Transverse colon (tissue), 4 donors: ENCODE data around the gene TNFRSF19. TPM values are rescaled to one million over a fixed set of nuclear protein-coding genes. Genes with fewer than 3 reads are reported as not detected.

Source experiments
- DNase-seq: peaks from one replicate; pipeline ENCODE4 v3.0.0-alpha.2; 2019
- H3K27ac ChIP-seq, 4 donors: fragments of 200-600 bp; sonication (generic); 2 replicates each; pipeline ENCODE4 v1.5.1; 2016 to 2018; ENCODE audit warnings: inconsistent platforms in 4 of 4
- H3K27me3 ChIP-seq: fragments of 200-600 bp; sonication (generic); 2 replicates; pipeline ENCODE4 v1.5.1; 2017; ENCODE audit warnings: inconsistent platforms
- H3K36me3 ChIP-seq, 4 donors: fragments of 200-600 bp; sonication (generic); 2 replicates each; pipeline ENCODE4 v1.5.1; 2017 to 2019; ENCODE audit warnings: inconsistent platforms in 4 of 4
- H3K4me1 ChIP-seq, 4 donors: fragments of 200-600 bp; sonication (generic); 2 replicates each; pipeline ENCODE4 v1.5.1; 2017 to 2020; ENCODE audit warnings: inconsistent platforms in 4 of 4
- H3K4me3 ChIP-seq, 4 donors: fragments of 200-600 bp; sonication (generic); 1 replicate in 1 of 4; 2 replicates in 3 of 4; pipeline versions ENCODE4 v1.5.1 to v1.6.1; 2017 to 2019; ENCODE audit warnings: inconsistent platforms in 4 of 4
- H3K9me3 ChIP-seq, 2 donors: fragments of 200-600 bp; sonication (generic); 2 replicates each; pipeline ENCODE4 v1.5.1; 2017 to 2019; ENCODE audit warnings: inconsistent platforms in 2 of 2
- CTCF ChIP-seq, 5 experiments: fragments of 200-600 bp in 3 of 5; fragments of 450-650 bp in 2 of 5; sonication (generic) in 3 of 5; IDR thresholded peaks; 1 replicate in 2 of 5; 2 replicates in 3 of 5; pipeline ENCODE4 v1.5.1; 2016 to 2017; ENCODE audit warnings: antibody characterized with exemption in 5 of 5, inconsistent platforms in 3 of 5, mild to moderate bottlenecking in 2 of 5, moderate library complexity in 1 of 5
- EP300 ChIP-seq: sonication (generic); formaldehyde crosslinking; IDR thresholded peaks from one replicate; pipeline ENCODE4 v1.6.1; 2017; ENCODE audit warnings: antibody characterized with exemption, low read depth
- POLR2A ChIP-seq: fragments of 450-650 bp; IDR thresholded peaks from one replicate; pipeline ENCODE4 v1.6.1; 2016; ENCODE audit warnings: antibody characterized with exemption, mild to moderate bottlenecking, moderate library complexity
- POLR2AphosphoS5 ChIP-seq, 3 donors: sonication (generic); formaldehyde crosslinking; IDR thresholded peaks; one replicate each; pipeline ENCODE4 v1.6.1; 2016; ENCODE audit warnings: antibody characterized with exemption in 3 of 3
- WGBS, 2 donors: methylation state at CpG; one replicate each; pipeline ENCODE4 v1.1.5; 2018; ENCODE audit warnings: low coverage in 1 of 2; 5-methylcytosine and 5-hydroxymethylcytosine counted together
- in situ Hi-C, 4 donors: fragments of 200-750 bp; cut with MboI; loops; one replicate each; pipeline versions ENCODE4 v1.15.0 to v1.15.1; 2017; ENCODE audit warnings: low sequenced_read_pairs in 3 of 4, low pct_ligation_motif_present in 1 of 4, low pct_unique_long_range_greater_than_20kb in 1 of 4
- intact Hi-C: fragments of 100-400 bp; cut with DNase I; formaldehyde crosslinking; loops from one replicate; pipeline ENCODE4 v1.15.1; 2023; ENCODE audit warnings: low total_unique reads
- total RNA-seq, 4 donors: library from RNA; depleted of rRNA; stranded (reverse); fragments of >200 nt; gene quantifications; one replicate each; pipeline ENCODE4 v1.1.0, GENCODE V29; 2016

TNFRSF19 gene
- total RNA-seq, 4 donors from 2014 or later: 0.80 to 1.3 (median 0.96) TPM; not detected in 1

DNA sequence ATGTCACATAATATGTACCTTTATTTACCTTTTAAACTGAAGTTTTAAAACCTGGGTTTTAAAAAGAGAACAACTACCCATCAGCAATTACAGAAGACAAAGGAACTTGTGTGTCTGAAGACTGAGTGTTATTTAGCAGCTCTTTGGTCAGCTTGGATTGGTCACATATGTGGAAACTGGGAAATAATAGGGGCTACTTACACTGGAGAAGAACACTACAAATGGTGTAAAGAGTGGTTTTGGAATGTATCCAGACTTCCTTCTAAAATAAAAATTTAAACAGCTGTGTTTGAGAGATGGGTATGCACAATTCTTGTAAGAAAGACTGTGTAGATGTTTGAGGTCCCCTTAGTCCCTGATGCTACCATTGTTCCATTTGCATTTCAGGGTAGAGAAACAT is 13.3 kb downstream of the TNFRSF19 start:
- in situ Hi-C loops (no loop called here), intact Hi-C loops (no loop called here)
- Histone ChIP-seq H3K36me3 (no peaks in the 10 kb centered on the region), H3K9me3 (no peaks in the 10 kb centered on the region), H3K4me3 (no peak overlapping the region), H3K27ac (no peak overlapping the region), H3K27me3 (peaks cover 27% of the 10 kb centered on the region), H3K4me1 (peaks cover 0 to 9% (median 4%) of the 10 kb centered on the region in 4 donors)
- no peak for TF ChIP-seq POLR2A
- no peak for TF ChIP-seq CTCF (IDR thresholded peaks at IDR 0.05)
- TF ChIP-seq POLR2AphosphoS5 (IDR thresholded peaks at IDR 0.05): no peak
- no peak for TF ChIP-seq EP300
- no peak for DNase-seq

- Histone ChIP-seq H3K9me3 (no peaks in the 10 kb centered on the region), H3K27me3 (peaks cover 25% of the 10 kb centered on the region), H3K4me3 (no peak overlapping the region), H3K36me3 (no peaks in the 10 kb centered on the region), H3K27ac (no peak overlapping the region), H3K4me1 (peaks cover 0 to 7% (median 2%) of the 10 kb centered on the region in 4 donors)
- TF ChIP-seq EP300: no peak
- no peak for TF ChIP-seq POLR2A
- no peak for TF ChIP-seq CTCF (IDR thresholded peaks at IDR 0.05)
- TF ChIP-seq POLR2AphosphoS5 (IDR thresholded peaks at IDR 0.05): no peak
- DNase-seq: no peak
- in situ Hi-C loops: no loop called here
- intact Hi-C loops: no loop called here
- WGBS, 2 donors: 43 to 50% methylated on average over 2 of the region's 2 CpGs
Measured at GRCh38 chr13:23584275-23584674, 14.1 kb downstream of the TNFRSF19 start.

GRCh38 chr13:23586336-23586735 is 16.1 kb downstream of the TNFRSF19 start:
- no peak for DNase-seq
- no peak for TF ChIP-seq POLR2AphosphoS5 (IDR thresholded peaks at IDR 0.05)
- TF ChIP-seq POLR2A: no peak
- no peak for TF ChIP-seq CTCF (IDR thresholded peaks at IDR 0.05)
- TF ChIP-seq EP300: no peak
- WGBS, 2 donors: 83 to 95% methylated on average over 1 to 6 of the region's 6 CpGs
- no peaks in the 10 kb centered on the region for H3K36me3 ChIP-seq
- no peaks in the 10 kb centered on the region for H3K9me3 ChIP-seq
- intact Hi-C loops: no loop called here
- H3K27ac ChIP-seq: no peak overlapping the region
- in situ Hi-C loops: no loop called here
- no peak overlapping the region for H3K4me3 ChIP-seq
- no peaks in the 10 kb centered on the region for H3K4me1 ChIP-seq
- H3K27me3 ChIP-seq: peaks cover 5% of the 10 kb centered on the region

DNA sequence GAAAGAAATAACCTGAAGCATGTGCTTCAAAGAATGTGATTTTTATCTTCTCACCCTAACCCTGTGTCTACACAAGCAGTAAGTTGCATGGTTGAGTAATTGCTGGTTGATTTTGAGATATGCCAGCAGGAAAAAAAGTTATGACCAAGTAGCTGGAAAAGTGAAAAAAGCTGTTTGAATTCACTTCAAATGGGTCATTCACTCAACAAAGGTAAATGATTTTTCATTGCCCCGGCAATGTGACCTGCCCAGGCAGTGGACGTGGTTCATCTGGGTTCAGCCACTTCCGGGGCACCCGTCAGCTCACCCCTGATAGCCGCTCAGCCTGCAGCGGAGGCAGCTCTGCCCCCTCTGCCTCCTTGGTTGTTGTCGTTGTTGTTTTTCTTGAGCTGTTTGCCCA is 18.5 kb downstream of the TNFRSF19 start:
- 74 to 80% methylated on average over 1 to 7 of the region's 7 CpGs for WGBS, 2 donors
- in situ Hi-C loops: no loop called here

DNA sequence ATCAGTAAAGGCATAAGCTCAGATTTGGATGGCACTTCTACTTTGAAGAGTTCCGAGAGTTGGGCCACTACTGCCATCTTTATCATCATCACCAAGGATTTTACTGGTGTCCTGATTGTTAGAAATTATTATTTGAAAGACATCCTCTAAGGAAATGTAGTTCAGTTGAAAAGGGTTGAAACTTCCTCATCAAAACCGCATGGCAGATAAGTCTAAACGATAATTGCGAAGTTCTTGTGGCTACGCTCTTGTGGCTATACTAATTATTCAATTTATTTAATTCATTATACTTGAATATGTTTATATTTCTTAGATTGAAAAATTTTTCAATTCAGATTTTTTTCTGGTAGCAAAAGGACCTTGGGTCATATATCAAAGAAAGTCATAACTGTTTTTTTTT is 22.4 kb downstream of the TNFRSF19 start:
- Histone ChIP-seq H3K36me3 (no peaks in the 10 kb centered on the region), H3K27me3 (no peaks in the 10 kb centered on the region), H3K4me3 (no peak overlapping the region), H3K27ac (no peak overlapping the region), H3K4me1 (no peaks in the 10 kb centered on the region), H3K9me3 (no peaks in the 10 kb centered on the region)
- DNase-seq: no peak
- TF ChIP-seq CTCF (IDR thresholded peaks at IDR 0.05) (no peak), POLR2A (no peak), EP300 (no peak), POLR2AphosphoS5 (IDR thresholded peaks at IDR 0.05) (no peak)
- 79 to 89% methylated on average over 5 of the region's 5 CpGs for WGBS, 2 donors
- in situ Hi-C loops: no loop called here
- intact Hi-C loops: no loop called here

More for the DNA sequence above, 18.5 kb downstream of the TNFRSF19 start:
- Histone ChIP-seq H3K4me1 (no peaks in the 10 kb centered on the region), H3K27ac (no peak overlapping the region), H3K4me3 (no peak overlapping the region), H3K36me3 (no peaks in the 10 kb centered on the region), H3K9me3 (no peaks in the 10 kb centered on the region), H3K27me3 (no peaks in the 10 kb centered on the region)
- TF ChIP-seq EP300: no peak
- TF ChIP-seq POLR2A: no peak
- TF ChIP-seq POLR2AphosphoS5 (IDR thresholded peaks at IDR 0.05): no peak
- no peak for DNase-seq
- intact Hi-C loops: no loop called here
